ENCODE data around the gene AARS2.

The AARS2 gene

DNA sequence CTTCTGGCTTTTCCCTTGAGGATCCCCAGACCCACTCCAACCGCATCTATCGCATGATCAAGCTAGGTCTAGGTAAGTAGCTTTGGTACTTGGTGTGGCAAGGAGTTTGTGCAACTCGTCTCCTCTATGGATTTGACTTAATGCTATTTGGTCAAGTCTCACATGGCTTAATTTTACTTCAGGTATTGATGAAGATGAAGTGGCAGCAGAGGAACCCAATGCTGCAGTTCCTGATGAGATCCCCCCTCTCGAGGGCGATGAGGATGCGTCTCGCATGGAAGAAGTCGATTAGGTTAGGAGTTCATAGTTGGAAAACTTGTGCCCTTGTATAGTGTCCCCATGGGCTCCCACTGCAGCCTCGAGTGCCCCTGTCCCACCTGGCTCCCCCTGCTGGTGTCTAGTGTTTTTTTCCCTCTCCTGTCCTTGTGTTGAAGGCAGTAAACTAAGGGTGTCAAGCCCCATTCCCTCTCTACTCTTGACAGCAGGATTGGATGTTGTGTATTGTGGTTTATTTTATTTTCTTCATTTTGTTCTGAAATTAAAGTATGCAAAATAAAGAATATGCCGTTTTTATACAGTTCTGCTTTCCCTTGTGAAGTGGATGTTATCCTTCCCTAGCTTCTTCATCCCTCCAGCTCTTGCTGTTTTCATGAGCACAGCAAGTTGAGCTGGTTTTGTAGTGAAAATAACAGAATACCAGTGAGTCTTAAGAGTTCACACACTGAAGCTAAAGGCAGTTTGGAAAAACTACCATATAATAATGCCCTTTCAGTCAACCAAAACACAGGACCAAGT is 59.6 kb downstream of the AARS2 start:
- H3K4me3 ChIP-seq (ENCODE audit: low read depth, low read length): no peak overlapping the region
- DNase-seq (ENCODE audit: low read depth): peak; percentile 79
- TF ChIP-seq, protein P1, sequence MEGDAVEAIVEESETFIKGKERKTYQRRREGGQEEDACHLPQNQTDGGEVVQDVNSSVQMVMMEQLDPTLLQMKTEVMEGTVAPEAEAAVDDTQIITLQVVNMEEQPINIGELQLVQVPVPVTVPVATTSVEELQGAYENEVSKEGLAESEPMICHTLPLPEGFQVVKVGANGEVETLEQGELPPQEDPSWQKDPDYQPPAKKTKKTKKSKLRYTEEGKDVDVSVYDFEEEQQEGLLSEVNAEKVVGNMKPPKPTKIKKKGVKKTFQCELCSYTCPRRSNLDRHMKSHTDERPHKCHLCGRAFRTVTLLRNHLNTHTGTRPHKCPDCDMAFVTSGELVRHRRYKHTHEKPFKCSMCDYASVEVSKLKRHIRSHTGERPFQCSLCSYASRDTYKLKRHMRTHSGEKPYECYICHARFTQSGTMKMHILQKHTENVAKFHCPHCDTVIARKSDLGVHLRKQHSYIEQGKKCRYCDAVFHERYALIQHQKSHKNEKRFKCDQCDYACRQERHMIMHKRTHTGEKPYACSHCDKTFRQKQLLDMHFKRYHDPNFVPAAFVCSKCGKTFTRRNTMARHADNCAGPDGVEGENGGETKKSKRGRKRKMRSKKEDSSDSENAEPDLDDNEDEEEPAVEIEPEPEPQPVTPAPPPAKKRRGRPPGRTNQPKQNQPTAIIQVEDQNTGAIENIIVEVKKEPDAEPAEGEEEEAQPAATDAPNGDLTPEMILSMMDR (IDR thresholded peaks at IDR 0.05; ENCODE audit: low read depth, low read length): peak; percentile 73
- TF ChIP-seq, protein P2, sequence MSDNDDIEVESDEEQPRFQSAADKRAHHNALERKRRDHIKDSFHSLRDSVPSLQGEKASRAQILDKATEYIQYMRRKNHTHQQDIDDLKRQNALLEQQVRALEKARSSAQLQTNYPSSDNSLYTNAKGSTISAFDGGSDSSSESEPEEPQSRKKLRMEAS (IDR thresholded peaks at IDR 0.05; ENCODE audit: low read depth, low read length): no peak

DNA sequence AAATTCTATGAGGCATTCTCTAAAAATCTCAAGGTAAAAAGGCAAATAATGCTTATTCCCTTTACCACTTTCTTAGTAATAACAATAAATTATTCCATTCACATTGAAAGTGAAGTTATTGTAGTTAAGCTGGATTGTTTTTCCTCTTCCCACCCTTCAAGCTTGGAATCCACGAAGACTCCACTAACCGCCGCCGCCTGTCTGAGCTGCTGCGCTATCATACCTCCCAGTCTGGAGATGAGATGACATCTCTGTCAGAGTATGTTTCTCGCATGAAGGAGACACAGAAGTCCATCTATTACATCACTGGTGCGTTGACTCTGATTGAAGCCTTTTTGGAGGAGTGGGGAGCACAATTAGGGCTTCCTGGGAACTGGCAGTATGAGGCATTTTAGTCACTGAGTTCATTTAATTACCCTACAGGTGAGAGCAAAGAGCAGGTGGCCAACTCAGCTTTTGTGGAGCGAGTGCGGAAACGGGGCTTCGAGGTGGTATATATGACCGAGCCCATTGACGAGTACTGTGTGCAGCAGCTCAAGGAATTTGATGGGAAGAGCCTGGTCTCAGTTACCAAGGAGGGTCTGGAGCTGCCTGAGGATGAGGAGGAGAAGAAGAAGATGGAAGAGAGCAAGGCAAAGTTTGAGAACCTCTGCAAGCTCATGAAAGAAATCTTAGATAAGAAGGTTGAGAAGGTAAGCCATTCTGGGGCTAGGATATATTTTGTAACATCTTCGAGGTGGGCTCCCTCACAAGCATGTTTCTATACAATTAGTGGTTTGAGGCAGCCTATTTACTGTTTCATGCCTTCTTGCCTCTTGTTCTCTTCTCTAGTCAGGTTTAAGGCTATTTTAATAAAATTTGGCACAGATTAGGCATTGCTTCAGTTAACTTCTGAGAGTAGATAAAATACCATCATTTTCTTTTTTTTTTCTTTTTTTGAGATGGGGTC is 61.3 kb downstream of the AARS2 start:
- TF ChIP-seq MYC (IDR thresholded peaks at IDR 0.05; ENCODE audit: low read depth, low read length): no peak
- no peak for TF ChIP-seq POLR2A (IDR thresholded peaks at IDR 0.05; ENCODE audit: extremely low read depth, insufficient read length)
- TF ChIP-seq, protein P1 (IDR thresholded peaks at IDR 0.05; ENCODE audit: low read depth, low read length): no peak
- TF ChIP-seq, protein P2 (IDR thresholded peaks at IDR 0.05; ENCODE audit: low read depth, low read length): no peak
- no peak for DNase-seq (ENCODE audit: low read depth)
- no peak overlapping the region for H3K4me3 ChIP-seq (ENCODE audit: low read depth, low read length)

DNA sequence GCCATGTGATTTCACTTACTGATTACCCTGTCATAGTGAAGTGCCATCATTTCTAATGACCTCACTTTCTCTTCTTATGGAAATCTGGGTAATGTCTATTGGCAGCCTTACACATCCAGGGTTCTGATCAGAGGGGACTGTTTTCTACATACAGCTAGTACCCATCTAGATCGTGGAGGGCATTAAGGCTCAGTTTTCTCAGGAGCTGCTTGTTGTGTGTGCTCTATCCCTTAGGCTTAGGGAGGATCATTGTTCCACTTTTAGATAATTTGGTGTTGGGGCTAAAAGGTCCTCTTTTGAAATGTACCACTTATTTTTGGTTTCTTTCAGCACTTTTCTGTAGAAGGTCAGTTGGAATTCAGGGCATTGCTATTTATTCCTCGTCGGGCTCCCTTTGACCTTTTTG is 62.4 kb downstream of the AARS2 start:
- peak overlapping the region; percentile 34 for H3K4me3 ChIP-seq (ENCODE audit: low read depth, low read length)
- TF ChIP-seq MYC (IDR thresholded peaks at IDR 0.05; ENCODE audit: low read depth, low read length) (no peak), POLR2A (IDR thresholded peaks at IDR 0.05; ENCODE audit: extremely low read depth, insufficient read length) (no peak)
- TF ChIP-seq, protein P2 (IDR thresholded peaks at IDR 0.05; ENCODE audit: low read depth, low read length): no peak
- TF ChIP-seq, protein P1 (IDR thresholded peaks at IDR 0.05; ENCODE audit: low read depth, low read length): no peak

DNA sequence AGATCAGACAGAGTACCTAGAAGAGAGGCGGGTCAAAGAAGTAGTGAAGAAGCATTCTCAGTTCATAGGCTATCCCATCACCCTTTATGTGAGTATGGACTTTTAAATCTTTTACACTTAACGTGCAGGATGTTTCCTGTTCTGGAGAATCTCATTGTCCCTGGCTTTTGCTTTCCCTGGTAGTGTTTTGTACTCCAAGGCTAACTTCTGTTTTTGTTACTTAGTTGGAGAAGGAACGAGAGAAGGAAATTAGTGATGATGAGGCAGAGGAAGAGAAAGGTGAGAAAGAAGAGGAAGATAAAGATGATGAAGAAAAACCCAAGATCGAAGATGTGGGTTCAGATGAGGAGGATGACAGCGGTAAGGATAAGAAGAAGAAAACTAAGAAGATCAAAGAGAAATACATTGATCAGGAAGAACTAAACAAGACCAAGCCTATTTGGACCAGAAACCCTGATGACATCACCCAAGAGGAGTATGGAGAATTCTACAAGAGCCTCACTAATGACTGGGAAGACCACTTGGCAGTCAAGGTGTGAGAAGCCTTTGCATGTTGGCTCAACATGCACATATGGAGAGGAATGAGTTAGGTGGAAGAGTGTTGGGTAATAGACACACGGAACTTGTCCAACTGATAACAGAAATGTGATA is 63.0 kb downstream of the AARS2 start:
- no peak for DNase-seq (ENCODE audit: low read depth)
- TF ChIP-seq, protein P2 (IDR thresholded peaks at IDR 0.05; ENCODE audit: low read depth, low read length): no peak
- no peak for TF ChIP-seq POLR2A (IDR thresholded peaks at IDR 0.05; ENCODE audit: extremely low read depth, insufficient read length)
- no peak for TF ChIP-seq MYC (IDR thresholded peaks at IDR 0.05; ENCODE audit: low read depth, low read length)
- TF ChIP-seq, protein P1 (IDR thresholded peaks at IDR 0.05; ENCODE audit: low read depth, low read length): no peak
- peak overlapping the region; percentile 99 for H3K4me3 ChIP-seq (ENCODE audit: low read depth, low read length)

More for the DNA sequence above, 62.4 kb downstream of the AARS2 start:
- DNase-seq (ENCODE audit: low read depth): no peak
